Measurements from ENCODE around the gene MGAT5.

MGAT5 gene

GRCh38 chr2:134341476-134341875 lies 87.6 kb downstream of the MGAT5 start:
- no peak for DNase-seq

- no peak for DNase-seq
These were observed 91.3 kb downstream of the MGAT5 start for GRCh38 chr2:134344954-134345697.

DNA sequence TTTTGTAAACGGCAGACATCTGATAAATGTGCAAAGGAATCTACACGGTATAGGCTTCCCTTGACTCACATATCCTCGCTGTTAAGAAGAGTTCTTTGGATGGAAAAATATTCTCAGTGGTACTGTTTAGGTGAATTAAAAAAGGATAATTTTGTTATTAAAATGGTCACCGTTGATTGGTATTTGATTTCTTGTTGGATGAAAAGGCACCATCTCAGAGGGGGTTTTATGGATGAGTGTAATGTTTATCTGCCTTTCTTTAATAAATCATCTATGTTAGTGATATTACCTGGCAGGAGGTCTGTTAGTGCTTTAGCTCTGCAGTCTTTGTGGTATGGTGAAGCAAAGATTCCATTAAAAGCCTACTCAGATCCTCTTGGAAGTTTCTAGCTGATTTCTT lies 92.3 kb downstream of the MGAT5 start:
- no peak for DNase-seq

GRCh38 chr2:134347756-134348155 lies 93.9 kb downstream of the MGAT5 start:
- no peak for DNase-seq

GRCh38 chr2:134348239-134348638 lies 94.4 kb downstream of the MGAT5 start:
- peak in 1 of 2 donors; percentile 10 for DNase-seq

- no peak for DNase-seq
These were observed 94.9 kb downstream of the MGAT5 start for GRCh38 chr2:134348760-134349159.

DNA sequence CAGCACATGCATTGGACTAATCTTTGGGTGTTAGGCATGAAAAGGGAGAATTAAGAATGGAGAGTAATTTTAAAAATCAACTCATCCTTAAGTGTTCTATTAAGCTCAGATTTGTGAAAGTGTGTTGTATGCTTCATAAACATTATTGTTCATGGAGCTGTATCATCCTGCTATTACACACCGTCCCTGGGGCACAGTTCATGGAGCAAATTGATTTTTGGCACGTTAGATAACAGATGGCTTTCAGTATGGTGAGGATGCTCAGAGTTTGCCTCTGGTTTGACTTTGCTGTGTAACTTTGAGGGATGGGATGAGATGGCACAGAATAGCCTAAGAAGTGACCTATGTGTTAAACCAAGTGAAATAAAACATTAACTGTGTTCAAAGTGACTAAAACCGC lies 97.1 kb downstream of the MGAT5 start:
- no peak for DNase-seq

- no peak for DNase-seq
These were observed 98.0 kb downstream of the MGAT5 start for GRCh38 chr2:134351899-134352298.

DNA sequence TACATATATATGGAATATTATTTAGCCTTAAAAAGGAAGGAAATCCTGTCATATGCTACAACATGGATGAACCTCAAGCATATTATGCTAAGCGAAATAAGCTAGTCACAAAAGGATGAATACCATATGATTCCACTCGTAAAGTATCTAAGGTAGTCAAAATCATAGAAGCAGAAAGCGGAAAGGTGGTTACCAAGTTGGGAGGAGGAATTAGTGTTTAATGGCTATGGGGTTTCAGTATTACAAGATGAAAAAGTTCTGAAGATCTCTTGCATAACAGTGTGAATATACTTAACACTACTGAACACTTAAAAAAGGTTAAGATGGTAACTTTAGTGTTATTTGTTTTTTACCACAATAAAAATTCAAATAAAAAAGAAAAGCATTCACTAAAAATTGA lies 99.0 kb downstream of the MGAT5 start:
- DNase-seq, result no peak

GRCh38 chr2:134354611-134355010 lies 100.7 kb downstream of the MGAT5 start:
- no peak for DNase-seq

GRCh38 chr2:134357814-134358213 lies 103.9 kb downstream of the MGAT5 start:
- no peak for DNase-seq

- DNase-seq, result no peak
These were observed 105.7 kb downstream of the MGAT5 start for GRCh38 chr2:134359367-134360081.

DNA sequence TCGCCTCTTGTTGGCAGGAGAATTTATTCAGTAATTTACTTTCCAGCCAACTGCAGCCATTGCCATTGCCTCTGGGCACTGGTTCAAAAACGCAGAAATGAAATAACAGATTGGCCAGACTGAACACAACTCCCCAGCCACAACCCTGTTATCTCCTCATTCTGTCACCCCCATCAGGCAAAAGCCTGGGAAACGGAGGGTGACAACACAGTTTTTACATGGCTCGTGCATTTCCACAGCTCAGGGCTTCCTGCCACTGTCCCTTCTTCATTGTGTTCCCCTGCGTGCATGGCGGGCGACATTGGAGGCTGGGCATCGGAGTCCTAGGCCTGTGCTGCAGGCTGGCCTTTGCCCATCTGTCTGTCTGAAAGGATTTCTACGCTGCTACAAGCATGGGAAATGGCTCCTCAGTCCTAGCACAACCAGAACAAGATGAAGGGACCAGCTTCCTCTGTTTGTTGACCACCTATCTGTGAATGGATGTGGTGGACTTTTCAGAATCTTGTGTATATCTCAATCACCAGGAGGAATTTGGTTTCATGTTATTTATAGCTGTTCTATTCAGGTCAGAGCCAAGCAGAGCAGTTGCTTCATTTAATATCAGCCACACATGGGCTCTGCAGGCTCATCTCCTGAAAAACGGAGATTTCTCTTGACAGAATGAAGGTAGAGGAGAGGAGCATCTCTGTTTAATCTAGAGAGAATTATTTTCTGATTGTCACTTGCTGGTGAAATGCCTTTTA lies 107.0 kb downstream of the MGAT5 start:
- no peak for DNase-seq

DNA sequence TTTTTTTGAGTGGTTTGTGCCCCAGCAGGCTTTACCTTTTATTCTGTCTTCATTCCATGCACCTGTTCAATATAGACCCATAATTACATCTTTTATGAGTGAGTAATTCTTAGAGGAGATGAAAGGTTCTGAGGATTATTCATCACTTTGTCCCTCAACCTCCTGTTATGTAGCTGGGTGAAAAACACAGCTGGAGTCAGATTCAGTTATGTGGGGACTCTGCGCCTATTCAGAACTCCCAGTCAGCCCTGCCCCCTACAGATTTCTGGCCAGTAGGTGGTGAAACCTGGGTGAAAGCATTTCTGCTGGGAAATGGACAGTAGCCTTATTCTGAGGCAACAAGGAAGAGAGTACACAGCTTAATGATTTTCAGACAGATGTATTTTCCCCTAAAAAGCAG lies 107.8 kb downstream of the MGAT5 start:
- DNase-seq, result no peak

GRCh38 chr2:134362152-134362668 lies 108.3 kb downstream of the MGAT5 start:
- no peak for DNase-seq

- DNase-seq, result no peak
These were observed 108.9 kb downstream of the MGAT5 start for GRCh38 chr2:134362740-134363139.

DNA sequence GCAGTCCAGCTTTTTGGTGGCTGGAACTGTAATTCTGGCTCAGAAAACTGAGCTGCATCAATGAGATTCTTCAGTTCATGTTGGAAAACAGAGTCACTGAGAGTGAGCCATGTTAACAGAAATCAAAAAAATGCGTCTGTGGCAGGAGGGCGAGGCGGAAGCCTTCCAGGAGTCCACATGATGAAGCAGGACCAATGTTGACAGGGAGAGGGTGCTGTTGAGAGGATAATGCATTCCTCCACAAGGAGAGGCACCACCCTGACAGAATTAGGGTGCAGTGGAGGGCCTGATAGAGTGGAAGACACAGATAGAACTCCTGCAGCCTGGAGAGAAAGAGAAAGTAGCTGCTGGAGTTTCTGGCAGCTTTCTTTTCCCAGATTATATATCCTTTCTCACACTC lies 111.5 kb downstream of the MGAT5 start:
- DNase-seq, result no peak

DNA sequence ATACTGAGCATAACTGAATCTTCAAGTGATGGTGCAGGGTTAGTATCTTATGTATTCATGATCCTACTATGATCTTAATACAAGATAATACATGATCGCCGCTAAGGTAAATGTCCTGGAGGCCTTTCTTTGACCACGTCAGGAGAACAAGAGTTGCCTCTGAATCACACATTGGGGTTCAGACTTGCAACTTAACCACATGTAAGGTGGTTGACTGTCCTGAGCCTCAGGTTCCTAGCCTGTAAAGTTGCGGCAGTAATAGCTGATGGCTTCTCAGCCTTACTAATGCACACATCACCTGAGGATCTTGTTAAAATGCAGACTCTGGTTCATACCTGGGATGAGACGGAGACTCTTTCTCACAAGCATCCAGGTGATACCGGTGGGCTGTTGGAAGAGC lies 112.5 kb downstream of the MGAT5 start:
- DNase-seq, result no peak

- no peak for DNase-seq
These were observed 113.3 kb downstream of the MGAT5 start for GRCh38 chr2:134367213-134367612.

DNA sequence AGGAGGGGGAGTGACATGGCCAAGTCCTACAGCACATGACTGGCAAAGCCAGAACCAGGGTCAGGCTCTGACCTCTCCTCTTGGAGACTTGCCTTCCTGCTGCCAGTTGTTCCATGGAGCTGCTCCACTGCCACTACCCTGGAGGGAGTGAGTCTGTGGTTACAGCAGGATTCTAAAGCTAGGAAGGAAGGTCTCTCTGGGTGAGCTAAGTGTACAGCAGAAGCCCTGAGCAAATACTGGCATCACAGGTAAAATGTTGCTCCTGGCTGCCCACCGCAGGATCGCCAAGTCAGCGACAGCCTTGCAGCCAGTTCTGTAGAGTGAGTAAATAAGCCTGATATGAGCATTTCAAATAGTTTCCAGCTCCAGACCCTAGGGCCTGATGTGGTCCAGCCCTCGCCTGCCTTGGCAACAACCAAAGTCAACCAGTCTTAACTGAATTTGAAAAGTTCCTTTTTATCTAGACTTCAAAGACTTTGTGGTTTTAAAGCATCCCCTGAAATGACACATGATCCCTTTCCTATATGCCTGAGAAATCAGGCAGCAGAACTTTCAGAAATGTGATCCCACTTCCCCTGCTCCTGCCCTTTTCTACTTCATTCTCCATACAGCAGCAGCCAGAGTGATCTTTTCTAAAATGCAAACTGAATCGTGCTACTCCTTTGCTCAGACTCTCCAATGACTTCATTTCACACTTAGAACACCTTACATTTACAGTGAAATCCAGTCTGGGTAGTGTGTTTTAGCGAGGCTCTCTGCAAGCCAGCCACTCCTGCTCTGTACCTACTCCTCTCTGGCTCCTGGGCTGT lies 114.3 kb downstream of the MGAT5 start:
- no peak for DNase-seq

- DNase-seq, result no peak
These were observed 115.5 kb downstream of the MGAT5 start for GRCh38 chr2:134369220-134369902.

Data from CD4-positive, alpha-beta T cell treated with Interferon alpha-2 for 1 hour (primary cell).